Chondrocyte (in vitro differentiated cells): ENCODE data around the gene ZBED6. TPM values are rescaled to one million over a fixed set of nuclear protein-coding genes. Genes with fewer than 3 reads are reported as not detected.

Source experiments
- DNase-seq: peaks from one replicate; pipeline ENCODE4 v3.0.0; 2021; ENCODE audit warnings: mixed read lengths, low spot score
- H3K27ac Mint-ChIP-seq: one replicate; pipeline ENCODE4 v1.8.0; 2021; ENCODE audit warnings: mild to moderate bottlenecking, moderate library complexity, mixed read lengths; ENCODE audit not compliant: unreplicated experiment
- H3K27me3 Mint-ChIP-seq: 2 replicates; pipeline ENCODE4 v1.8.0; 2021; ENCODE audit warnings: low read depth, mixed read lengths
- H3K36me3 Mint-ChIP-seq: 2 replicates; pipeline ENCODE4 v1.8.0; 2021; ENCODE audit warnings: low read depth, mixed read lengths
- H3K4me1 Mint-ChIP-seq: 2 replicates; pipeline ENCODE4 v1.8.0; 2021; ENCODE audit warnings: low read depth, mild to moderate bottlenecking, mixed read lengths
- H3K4me3 Mint-ChIP-seq: one replicate; pipeline ENCODE4 v1.8.0; 2021; ENCODE audit warnings: mild to moderate bottlenecking, moderate library complexity, mixed read lengths; ENCODE audit not compliant: unreplicated experiment
- H3K9me3 Mint-ChIP-seq: 2 replicates; pipeline ENCODE4 v1.8.0; 2021; ENCODE audit warnings: low read depth, mixed read lengths
- total RNA-seq: library from RNA; stranded (reverse); gene quantifications from 3 replicates; pipeline ENCODE4 v1.2.1, GENCODE V29; 2021
- TF ChIP-seq, protein P1 (sequence below): fragments of 200-600 bp; sonication (generic); IDR thresholded peaks from 2 replicates; pipeline ENCODE4 v1.5.0; 2021; ENCODE audit warnings: antibody characterized with exemption, mild to moderate bottlenecking, moderate library complexity

The ZBED6 gene
- total RNA-seq, 1 donor from 2014 or later, result 40.3 TPM

DNA sequence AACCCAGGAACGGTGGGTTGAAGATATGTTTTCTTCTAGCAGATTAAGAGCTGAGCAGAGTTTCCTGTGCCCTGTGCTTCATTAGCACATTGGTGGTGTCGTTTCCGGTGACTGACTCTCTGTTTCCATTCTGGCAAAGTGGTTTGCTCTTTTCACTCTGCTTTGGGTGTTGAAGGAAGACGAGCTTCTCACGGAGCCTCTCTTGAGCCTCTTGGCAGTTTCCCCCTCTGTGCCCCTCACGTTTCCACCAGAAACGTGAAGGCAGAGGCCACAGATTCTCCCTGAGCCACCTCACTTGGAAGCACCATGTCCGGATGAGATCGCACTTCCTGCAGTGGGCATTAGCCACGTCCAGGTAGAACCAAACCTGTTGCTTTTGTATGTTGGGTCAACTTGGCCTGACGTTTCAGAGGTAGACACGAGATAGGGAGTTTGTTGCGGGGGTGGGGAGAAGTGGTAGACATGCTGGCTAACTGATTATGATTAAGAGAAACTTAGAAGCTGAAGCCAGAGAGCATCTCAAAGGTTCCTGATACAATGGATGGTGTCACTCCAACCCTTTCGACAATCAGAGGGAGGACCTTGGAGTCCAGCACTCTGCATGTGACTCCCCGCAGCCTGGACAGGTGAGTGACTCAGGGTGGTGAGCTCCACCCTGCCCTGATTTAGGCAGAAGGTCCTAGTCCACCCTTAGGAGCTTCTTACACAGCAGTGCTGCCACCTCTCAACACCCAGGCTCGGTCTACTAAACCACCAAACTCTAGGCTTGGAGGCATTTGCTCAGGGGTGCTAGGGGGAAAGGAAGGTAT lies 30.2 kb upstream of the ZBED6 start, which contains the start of gene LAX1:
Gene LAX1, plus strand, starts transcription at position 155 of the 809 bp plus-strand sequence. Its CDS starts 383 bp downstream, at position 538.
- peaks cover 4% of the 10 kb centered on the region for H3K27me3 Mint-ChIP-seq
- TF ChIP-seq, protein P1, sequence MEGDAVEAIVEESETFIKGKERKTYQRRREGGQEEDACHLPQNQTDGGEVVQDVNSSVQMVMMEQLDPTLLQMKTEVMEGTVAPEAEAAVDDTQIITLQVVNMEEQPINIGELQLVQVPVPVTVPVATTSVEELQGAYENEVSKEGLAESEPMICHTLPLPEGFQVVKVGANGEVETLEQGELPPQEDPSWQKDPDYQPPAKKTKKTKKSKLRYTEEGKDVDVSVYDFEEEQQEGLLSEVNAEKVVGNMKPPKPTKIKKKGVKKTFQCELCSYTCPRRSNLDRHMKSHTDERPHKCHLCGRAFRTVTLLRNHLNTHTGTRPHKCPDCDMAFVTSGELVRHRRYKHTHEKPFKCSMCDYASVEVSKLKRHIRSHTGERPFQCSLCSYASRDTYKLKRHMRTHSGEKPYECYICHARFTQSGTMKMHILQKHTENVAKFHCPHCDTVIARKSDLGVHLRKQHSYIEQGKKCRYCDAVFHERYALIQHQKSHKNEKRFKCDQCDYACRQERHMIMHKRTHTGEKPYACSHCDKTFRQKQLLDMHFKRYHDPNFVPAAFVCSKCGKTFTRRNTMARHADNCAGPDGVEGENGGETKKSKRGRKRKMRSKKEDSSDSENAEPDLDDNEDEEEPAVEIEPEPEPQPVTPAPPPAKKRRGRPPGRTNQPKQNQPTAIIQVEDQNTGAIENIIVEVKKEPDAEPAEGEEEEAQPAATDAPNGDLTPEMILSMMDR, result no peak
- no peak within 1 kb of the TSS for H3K27ac Mint-ChIP-seq
- DNase-seq, result peak; percentile 50
- no peaks in the 10 kb centered on the region for H3K36me3 Mint-ChIP-seq
- peaks cover 8% of the 10 kb centered on the region for H3K4me1 Mint-ChIP-seq
- H3K4me3 Mint-ChIP-seq, result no peak within 1 kb of the TSS
- no peaks in the 10 kb centered on the region for H3K9me3 Mint-ChIP-seq

DNA sequence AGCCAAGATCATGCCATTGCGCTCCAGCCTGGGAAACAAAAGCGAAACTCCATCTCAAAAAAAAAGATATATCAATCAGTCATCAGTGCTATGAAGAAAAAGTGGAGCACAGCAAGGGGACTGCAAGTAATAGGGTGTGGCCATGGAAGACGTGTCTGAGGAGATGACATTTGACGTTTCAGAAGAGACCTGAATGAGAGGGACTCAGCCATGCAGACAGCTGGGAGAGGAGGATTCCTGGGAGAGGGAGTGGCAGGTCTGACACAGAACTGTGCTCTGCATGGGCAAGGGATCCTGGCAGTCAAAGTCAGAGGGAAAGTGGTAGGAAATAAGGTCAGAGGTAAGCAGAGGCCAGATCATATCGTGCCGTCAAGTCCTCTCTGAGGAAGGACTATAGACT lies 27.2 kb upstream of the ZBED6 start:
- H3K36me3 Mint-ChIP-seq, result no peaks in the 10 kb centered on the region
- no peaks in the 10 kb centered on the region for H3K9me3 Mint-ChIP-seq
- peak; percentile 43 for DNase-seq
- peaks cover 8% of the 10 kb centered on the region for H3K4me1 Mint-ChIP-seq
- peaks cover 13% of the 10 kb centered on the region for H3K27me3 Mint-ChIP-seq
- TF ChIP-seq, protein P1, result no peak
- H3K4me3 Mint-ChIP-seq, result no peak overlapping the region
- no peak overlapping the region for H3K27ac Mint-ChIP-seq

DNA sequence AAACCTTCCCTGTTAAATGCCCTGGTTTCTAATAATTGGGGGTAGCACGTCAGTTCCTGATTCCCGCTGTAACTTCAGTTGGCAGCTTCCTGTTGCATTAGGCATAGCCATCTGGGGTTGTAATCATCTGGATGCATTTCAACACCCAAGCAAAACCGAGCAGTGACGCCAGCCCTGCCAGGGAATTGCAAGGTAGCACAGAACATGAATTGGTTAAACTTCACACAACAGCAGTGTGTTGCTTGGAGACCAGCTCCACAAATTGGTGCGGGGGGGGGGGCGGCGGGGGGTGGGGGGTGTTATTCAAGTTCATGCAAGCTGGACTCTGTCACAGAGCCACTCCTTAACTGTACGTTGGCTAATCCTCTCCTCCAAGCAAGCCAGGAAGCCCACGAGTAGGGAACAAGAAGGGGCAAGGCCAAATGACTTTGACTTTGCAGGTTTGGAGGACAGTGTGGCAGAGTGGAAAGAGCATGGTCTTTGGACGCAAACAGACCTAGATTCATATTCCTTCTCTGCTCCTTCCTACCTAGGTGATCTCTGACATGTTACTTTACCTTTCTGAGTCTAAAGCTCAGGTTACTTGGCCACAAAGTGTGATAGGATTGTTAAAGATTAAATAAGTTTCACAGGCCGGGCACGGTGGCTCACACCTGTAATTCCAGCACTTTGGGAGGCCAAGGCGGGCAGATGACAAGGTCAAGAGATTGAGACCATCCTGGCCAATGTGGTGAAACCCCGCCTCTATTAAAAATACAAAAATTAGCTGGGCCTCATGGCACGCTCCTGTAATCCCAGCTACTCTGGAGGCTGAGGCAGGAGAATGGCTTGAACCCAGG lies 25.7 kb upstream of the ZBED6 start:
- Mint-ChIP-seq H3K27me3 (peaks cover 11% of the 10 kb centered on the region), H3K27ac (peak overlapping the region; percentile 74), H3K36me3 (no peaks in the 10 kb centered on the region), H3K4me3 (no peak overlapping the region), H3K9me3 (no peaks in the 10 kb centered on the region), H3K4me1 (peaks cover 8% of the 10 kb centered on the region)
- TF ChIP-seq, protein P1, result no peak
- no peak for DNase-seq

DNA sequence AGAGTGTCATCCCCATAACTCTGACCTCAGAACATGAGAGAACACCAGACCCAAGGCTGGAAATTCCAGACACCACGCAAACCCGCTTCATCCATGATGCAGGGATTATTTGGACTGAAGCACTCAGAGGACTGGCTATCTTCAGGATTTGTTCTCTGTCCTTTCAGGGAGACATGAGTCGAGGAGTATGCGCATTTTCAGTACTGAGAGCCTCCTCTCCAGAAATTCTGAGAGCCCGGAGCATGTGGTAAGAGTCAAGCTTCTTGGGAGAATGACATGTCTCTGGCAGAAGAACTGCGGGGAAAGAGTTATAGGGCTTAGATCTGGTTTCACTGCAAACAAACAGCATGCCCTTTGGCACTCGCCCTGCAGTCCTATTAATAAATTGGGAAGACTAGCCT lies 23.5 kb upstream of the ZBED6 start:
- no peaks in the 10 kb centered on the region for H3K9me3 Mint-ChIP-seq
- H3K36me3 Mint-ChIP-seq, result no peaks in the 10 kb centered on the region
- peaks cover 11% of the 10 kb centered on the region for H3K27me3 Mint-ChIP-seq
- no peak for DNase-seq
- TF ChIP-seq, protein P1, result no peak
- peaks cover 8% of the 10 kb centered on the region for H3K4me1 Mint-ChIP-seq
- no peak overlapping the region for H3K27ac Mint-ChIP-seq
- H3K4me3 Mint-ChIP-seq, result no peak overlapping the region

DNA sequence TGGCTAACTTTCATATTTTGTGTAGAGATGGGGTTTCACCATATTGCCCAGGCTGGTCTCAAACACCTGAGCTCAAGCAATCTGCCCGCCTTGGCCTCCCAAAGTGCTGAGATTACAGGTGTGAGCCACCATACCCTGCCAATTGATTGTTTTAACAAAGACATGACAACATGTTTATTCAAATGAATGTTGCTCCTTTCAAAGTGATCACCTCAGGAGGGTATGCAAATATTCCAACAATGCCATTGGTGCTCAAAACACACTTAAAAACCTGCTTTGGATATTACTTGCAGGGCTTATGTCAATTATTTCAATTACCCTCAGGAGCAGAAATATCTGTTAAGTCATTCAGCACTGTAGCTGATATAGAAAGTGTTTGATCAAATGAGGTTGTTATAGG lies 22.6 kb upstream of the ZBED6 start:
- peaks cover 11% of the 10 kb centered on the region for H3K27me3 Mint-ChIP-seq
- TF ChIP-seq, protein P1, result no peak
- no peak for DNase-seq
- H3K9me3 Mint-ChIP-seq, result no peaks in the 10 kb centered on the region
- H3K4me1 Mint-ChIP-seq, result peaks cover 8% of the 10 kb centered on the region
- no peaks in the 10 kb centered on the region for H3K36me3 Mint-ChIP-seq
- no peak overlapping the region for H3K4me3 Mint-ChIP-seq
- H3K27ac Mint-ChIP-seq, result no peak overlapping the region
